Activated naive CD8-positive, alpha-beta T cell treated with anti-CD3 and anti-CD28 coated beads, Interleukin-2, amount 50 U/mL, for 24 hours (primary cell): Measurements from ENCODE around the gene SMKR1.
"Not testable (repeated sequence)": the region's sequence is repeated elsewhere in the genome, so short reads cannot be mapped to it uniquely, and the experiment has no call there.

Experiments used
- ATAC-seq: fragments of 150-1000 bp; cut with Tn5 transposase; one replicate; pipeline ENCODE4 v1.10.0; 2021
- DNase-seq: peaks from one replicate; pipeline ENCODE4 v3.0.0; 2021
- H3K27ac Mint-ChIP-seq: one replicate; pipeline ENCODE4 v1.8.0; 2021; ENCODE audit warnings: mild to moderate bottlenecking, mixed read lengths
- H3K27me3 Mint-ChIP-seq: one replicate; pipeline ENCODE4 v1.8.0; 2021; ENCODE audit warnings: mixed read lengths
- H3K36me3 Mint-ChIP-seq: one replicate; pipeline ENCODE4 v1.8.0; 2021; ENCODE audit warnings: low read depth, mixed read lengths
- H3K4me1 Mint-ChIP-seq: one replicate; pipeline ENCODE4 v1.8.0; 2021; ENCODE audit warnings: mixed read lengths
- H3K4me3 Mint-ChIP-seq: one replicate; pipeline ENCODE4 v1.8.0; 2021; ENCODE audit warnings: mild to moderate bottlenecking, moderate library complexity, mixed read lengths
- H3K9me3 Mint-ChIP-seq: one replicate; pipeline ENCODE4 v1.8.0; 2021; ENCODE audit warnings: mixed read lengths

SMKR1 gene

GRCh38 chr7:129525225-129525862 is 23.0 kb downstream of the SMKR1 start:
- Mint-ChIP-seq H3K27me3 (peaks cover 23% of the 10 kb centered on the region), H3K36me3 (no peaks in the 10 kb centered on the region), H3K4me3 (no peak overlapping the region), H3K4me1 (peaks cover 9% of the 10 kb centered on the region), H3K27ac (no peak overlapping the region), H3K9me3 (no peaks in the 10 kb centered on the region)
- ATAC-seq (no peak), DNase-seq (no peak)

GRCh38 chr7:129529643-129530042 is 27.3 kb downstream of the SMKR1 start:
- DNase-seq (no peak), ATAC-seq (no peak)
- Mint-ChIP-seq H3K27ac (no peak overlapping the region), H3K9me3 (no peaks in the 10 kb centered on the region), H3K27me3 (peaks cover 11% of the 10 kb centered on the region), H3K4me3 (no peak overlapping the region), H3K4me1 (peaks cover 23% of the 10 kb centered on the region), H3K36me3 (no peaks in the 10 kb centered on the region)

- Mint-ChIP-seq H3K27me3 (peaks cover 3% of the 10 kb centered on the region), H3K4me3 (peak overlapping the region; percentile 2), H3K36me3 (no peaks in the 10 kb centered on the region), H3K9me3 (no peaks in the 10 kb centered on the region), H3K27ac (peak overlapping the region; percentile 31), H3K4me1 (peaks cover 26% of the 10 kb centered on the region)
- ATAC-seq (peak; percentile 96), DNase-seq (peak; percentile 42)
Observed at GRCh38 chr7:129530795-129531391, 28.6 kb downstream of the SMKR1 start.

- H3K9me3 Mint-ChIP-seq: no peaks in the 10 kb centered on the region
- peaks cover 3% of the 10 kb centered on the region for H3K27me3 Mint-ChIP-seq
- H3K27ac Mint-ChIP-seq: no peak overlapping the region
- ATAC-seq (no peak), DNase-seq (no peak)
- H3K4me3 Mint-ChIP-seq: no peak overlapping the region
- peaks cover 34% of the 10 kb centered on the region for H3K4me1 Mint-ChIP-seq
- no peaks in the 10 kb centered on the region for H3K36me3 Mint-ChIP-seq
Observed at GRCh38 chr7:129531721-129532120, 29.4 kb downstream of the SMKR1 start.

GRCh38 chr7:129532375-129532774 is 30.0 kb downstream of the SMKR1 start:
- DNase-seq (no peak), ATAC-seq (no peak)
- peaks cover 34% of the 10 kb centered on the region for H3K4me1 Mint-ChIP-seq
- no peaks in the 10 kb centered on the region for H3K36me3 Mint-ChIP-seq
- no peak overlapping the region for H3K4me3 Mint-ChIP-seq
- H3K9me3 Mint-ChIP-seq: no peaks in the 10 kb centered on the region
- no peaks in the 10 kb centered on the region for H3K27me3 Mint-ChIP-seq
- H3K27ac Mint-ChIP-seq: no peak overlapping the region

GRCh38 chr7:129534558-129535274 is 32.4 kb downstream of the SMKR1 start:
- H3K4me1 Mint-ChIP-seq: peaks cover 40% of the 10 kb centered on the region
- not testable (repeated sequence) for H3K27ac Mint-ChIP-seq, H3K36me3 Mint-ChIP-seq, DNase-seq, H3K9me3 Mint-ChIP-seq, ATAC-seq, H3K4me3 Mint-ChIP-seq, H3K27me3 Mint-ChIP-seq

GRCh38 chr7:129535896-129536295 is 33.6 kb downstream of the SMKR1 start:
- Mint-ChIP-seq H3K4me3 (peak overlapping the region; percentile 24), H3K4me1 (peaks cover 30% of the 10 kb centered on the region), H3K9me3 (no peaks in the 10 kb centered on the region), H3K27ac (peak overlapping the region; percentile 61), H3K27me3 (no peaks in the 10 kb centered on the region), H3K36me3 (no peaks in the 10 kb centered on the region)
- DNase-seq (peak; percentile 16), ATAC-seq (peak; percentile 60)

GRCh38 chr7:129536323-129536722 is 34.0 kb downstream of the SMKR1 start:
- ATAC-seq (peak; percentile 47), DNase-seq (no peak)
- Mint-ChIP-seq H3K27me3 (peaks cover 4% of the 10 kb centered on the region), H3K9me3 (no peaks in the 10 kb centered on the region), H3K36me3 (no peaks in the 10 kb centered on the region), H3K4me3 (peak overlapping the region; percentile 24), H3K4me1 (peaks cover 26% of the 10 kb centered on the region), H3K27ac (peak overlapping the region; percentile 61)

GRCh38 chr7:129538790-129539189 is 36.5 kb downstream of the SMKR1 start:
- Mint-ChIP-seq H3K4me3 (no peak overlapping the region), H3K9me3 (no peaks in the 10 kb centered on the region), H3K27me3 (peaks cover 13% of the 10 kb centered on the region), H3K27ac (no peak overlapping the region), H3K4me1 (peaks cover 21% of the 10 kb centered on the region), H3K36me3 (no peaks in the 10 kb centered on the region)
- peak; percentile 9 for ATAC-seq
- no peak for DNase-seq

GRCh38 chr7:129540340-129540739 is 38.0 kb downstream of the SMKR1 start:
- Mint-ChIP-seq H3K27me3 (peaks cover 14% of the 10 kb centered on the region), H3K9me3 (no peaks in the 10 kb centered on the region), H3K4me3 (no peak overlapping the region), H3K4me1 (peaks cover 20% of the 10 kb centered on the region), H3K27ac (no peak overlapping the region), H3K36me3 (no peaks in the 10 kb centered on the region)
- no peak for ATAC-seq
- DNase-seq: no peak

GRCh38 chr7:129544700-129545099 is 42.4 kb downstream of the SMKR1 start:
- no peak overlapping the region for H3K27ac Mint-ChIP-seq
- DNase-seq: no peak
- H3K4me1 Mint-ChIP-seq: no peaks in the 10 kb centered on the region
- ATAC-seq: no peak
- no peaks in the 10 kb centered on the region for H3K9me3 Mint-ChIP-seq
- H3K4me3 Mint-ChIP-seq: no peak overlapping the region
- H3K36me3 Mint-ChIP-seq: no peaks in the 10 kb centered on the region
- H3K27me3 Mint-ChIP-seq: peaks cover 14% of the 10 kb centered on the region

- no peak overlapping the region for H3K4me3 Mint-ChIP-seq
- DNase-seq (no peak), ATAC-seq (no peak)
- peaks cover 2% of the 10 kb centered on the region for H3K27me3 Mint-ChIP-seq
- H3K27ac Mint-ChIP-seq: no peak overlapping the region
- H3K4me1 Mint-ChIP-seq: peaks cover 6% of the 10 kb centered on the region
- no peaks in the 10 kb centered on the region for H3K36me3 Mint-ChIP-seq
- H3K9me3 Mint-ChIP-seq: no peaks in the 10 kb centered on the region
Observed at GRCh38 chr7:129550693-129551360, 48.5 kb downstream of the SMKR1 start.

- ATAC-seq: peak; percentile 93
- H3K9me3 Mint-ChIP-seq: no peaks in the 10 kb centered on the region
- peak; percentile 42 for DNase-seq
- H3K4me1 Mint-ChIP-seq: peaks cover 6% of the 10 kb centered on the region
- H3K27ac Mint-ChIP-seq: no peak overlapping the region
- H3K27me3 Mint-ChIP-seq: peaks cover 2% of the 10 kb centered on the region
- H3K4me3 Mint-ChIP-seq: peak overlapping the region; percentile 60
- no peaks in the 10 kb centered on the region for H3K36me3 Mint-ChIP-seq
Observed at GRCh38 chr7:129553899-129554461, 51.6 kb downstream of the SMKR1 start.

- DNase-seq (no peak), ATAC-seq (no peak)
- Mint-ChIP-seq H3K27ac (no peak overlapping the region), H3K27me3 (peaks cover 2% of the 10 kb centered on the region), H3K9me3 (no peaks in the 10 kb centered on the region), H3K36me3 (no peaks in the 10 kb centered on the region), H3K4me3 (no peak overlapping the region), H3K4me1 (peaks cover 6% of the 10 kb centered on the region)
Observed at GRCh38 chr7:129556607-129557133, 54.3 kb downstream of the SMKR1 start.
